ENCODE results near the gene FLOT1. TPM values are rescaled to one million over a fixed set of nuclear protein-coding genes. Genes with fewer than 3 reads are reported as not detected.
A peak's percentile ranks its signal among the peaks of the same experiment; 100 is the strongest.

The FLOT1 gene
- total and polyA plus RNA-seq, 2 of the 13 experiments (the other 11 are each of a cell fraction or from before 2014, with no cell fraction given), result 82.3 to 130 TPM

- no peaks in the 10 kb centered on the region for H4K20me1 ChIP-seq (ENCODE audit: insufficient read depth, low read length)
- H2AFZ ChIP-seq (ENCODE audit: low read length), result no peak overlapping the region
- H3K9me3 ChIP-seq (ENCODE audit: low read length), result no peaks in the 10 kb centered on the region
- peaks cover 47% of the 10 kb centered on the region for H3K4me1 ChIP-seq (ENCODE audit: insufficient read depth, low read length)
- 98% methylated on average over 8 of the region's 8 CpGs for WGBS (ENCODE audit: low lambda C conversion rate)
- intact Hi-C loops (cut with micrococcal nuclease; ENCODE audit: unreplicated experiment) (no loop called here), in situ Hi-C loops (cut with HindIII; ENCODE audit: extremely low pct_ligation_motif_present, low pct_unique_long_range_greater_than_20kb) (no loop called here)
- H3K27ac ChIP-seq (ENCODE audit: extremely low read length, insufficient read depth, low read length), result no peak overlapping the region
- FAIRE-seq, result no peak
- CTCF ChIA-PET (ENCODE audit: low intra/inter-chr PET ratio, low total read pairs), result no interaction called here
- no peak overlapping the region for H3K4me2 ChIP-seq (ENCODE audit: low read depth, low read length)
- H3K9ac ChIP-seq (ENCODE audit: insufficient read depth, low read depth, low read length), result no peak overlapping the region
- BruUV-seq (replicated peaks), result no TSS peak
- DNase-seq (ENCODE audit: low spot score), result no peak
- H3K4me3 ChIP-seq (replicated peaks in 1 of 3; ENCODE audit: insufficient read depth in 1 of 3, low read depth in 2 of 3, low read length in 3 of 3), result no peak overlapping the region
- ATAC-seq, result no peak
- POLR2A ChIA-PET, result interaction anchor here (1.3 to 16.9 kb wide), 2 partner anchors 14 to 31 kb away, joined by 3 to 414 read pairs; no protein-coding TSS in a partner anchor
- H3K27me3 ChIP-seq (ENCODE audit: control insufficient read depth in 1 of 2, insufficient read depth in 2 of 2, low read length in 2 of 2), result no peaks in the 10 kb centered on the region
- H3K36me3 ChIP-seq (replicated peaks in 1 of 2; ENCODE audit: control insufficient read depth in 1 of 2, insufficient read depth in 2 of 2, low read length in 2 of 2), result peaks cover 9 to 52% of the 10 kb centered on the region in 2 experiments
- TF ChIP-seq POLR2G (IDR thresholded peaks at IDR 0.05; ENCODE audit: low read depth, low read length), result 0 out of 2 replicates have a peak, but pooled peaks have one; percentile 12
- no peak for TF ChIP-seq RFX1 (IDR thresholded peaks at IDR 0.05)
- peaks cover 3% of the 10 kb centered on the region for H3K79me2 ChIP-seq (ENCODE audit: insufficient read depth, low read length)
Observed at GRCh38 chr6:30735668-30736314, 6.7 kb downstream of the FLOT1 start.

GRCh38 chr6:30732237-30732943 is 10.1 kb downstream of the FLOT1 start:
- FAIRE-seq (no peak), DNase-seq (ENCODE audit: low spot score) (no peak), ATAC-seq (no peak)
- ChIA-PET POLR2A (interaction anchor here (1.2 to 2.2 kb wide), 5 partner anchors 8 to 32 kb away, joined by 3 to 20 read pairs (median 5); partner anchors contain the start of genes FLOT1 and IER3), CTCF (ENCODE audit: low intra/inter-chr PET ratio, low total read pairs) (interaction anchor here (1.2 kb wide), 1 partner anchor 54 kb away, joined by 4 read pairs; no protein-coding TSS in a partner anchor)
- no peaks in the 10 kb centered on the region for H4K20me1 ChIP-seq (ENCODE audit: insufficient read depth, low read length)
- no peaks in the 10 kb centered on the region for H3K27me3 ChIP-seq (ENCODE audit: control insufficient read depth in 1 of 2, insufficient read depth in 2 of 2, low read length in 2 of 2)
- H3K27ac ChIP-seq (ENCODE audit: extremely low read length, insufficient read depth, low read length), result no peak overlapping the region
- BruUV-seq (replicated peaks), result no TSS peak
- no peak overlapping the region for H2AFZ ChIP-seq (ENCODE audit: low read length)
- H3K36me3 ChIP-seq (replicated peaks in 1 of 2; ENCODE audit: control insufficient read depth in 1 of 2, insufficient read depth in 2 of 2, low read length in 2 of 2), result peaks cover 14 to 57% of the 10 kb centered on the region in 2 experiments
- no peak overlapping the region for H3K4me2 ChIP-seq (ENCODE audit: low read depth, low read length)
- TF ChIP-seq ARNT2 (CRISPR knock-in tag; IDR thresholded peaks at IDR 0.05; ENCODE audit: low read depth), result no peak
- TF ChIP-seq ZNF512B (CRISPR knock-in tag; IDR thresholded peaks at IDR 0.05; ENCODE audit: borderline replicate concordance), result no peak
- TF ChIP-seq ATRX (CRISPR knock-in tag; IDR thresholded peaks at IDR 0.05; ENCODE audit: borderline replicate concordance), result no peak
- no peak for TF ChIP-seq SMARCE1 (IDR thresholded peaks at IDR 0.05; ENCODE audit: borderline replicate concordance)
- TF ChIP-seq ZFYVE20 (CRISPR knock-in tag; IDR thresholded peaks at IDR 0.05; ENCODE audit: borderline replicate concordance, low read depth), result no peak
- TF ChIP-seq POLR2A (IDR thresholded peaks at IDR 0.05; ENCODE audit: insufficient read depth in 1 of 2, low read depth in 2 of 2, low read length in 2 of 2), result 0 out of 4 replicates have a peak, but pooled peaks of 1 of the 2 experiments have one; percentile 31
- no peak for TF ChIP-seq PAX8 (CRISPR knock-in tag; IDR thresholded peaks at IDR 0.05; ENCODE audit: borderline replicate concordance)
- in situ Hi-C loops (cut with HindIII; ENCODE audit: extremely low pct_ligation_motif_present, low pct_unique_long_range_greater_than_20kb) (no loop called here), intact Hi-C loops (cut with micrococcal nuclease; ENCODE audit: unreplicated experiment) (no loop called here)
- H3K9ac ChIP-seq (ENCODE audit: insufficient read depth, low read depth, low read length), result no peak overlapping the region
- 99% methylated on average over 12 of the region's 12 CpGs for WGBS (ENCODE audit: low lambda C conversion rate)
- peaks cover 27% of the 10 kb centered on the region; the same call in 1 of the 2 replicates for H3K4me1 ChIP-seq (ENCODE audit: insufficient read depth, low read length)
- no peak overlapping the region for H3K4me3 ChIP-seq (replicated peaks in 1 of 3; ENCODE audit: insufficient read depth in 1 of 3, low read depth in 2 of 3, low read length in 3 of 3)
- no peaks in the 10 kb centered on the region for H3K79me2 ChIP-seq (ENCODE audit: insufficient read depth, low read length)
- no peaks in the 10 kb centered on the region for H3K9me3 ChIP-seq (ENCODE audit: low read length)
